NCI-H1930 (cell line): ENCODE measurements around the gene GALK1.
"Not testable (repeated sequence)": the region's sequence is repeated elsewhere in the genome, so short reads cannot be mapped to it uniquely, and the experiment has no call there.

Source experiments
- DNase-seq, 2 experiments: peaks; one replicate each; lab custom pipeline; 2025; lab: John Stamatoyannopoulos, UW

GALK1 gene

DNA sequence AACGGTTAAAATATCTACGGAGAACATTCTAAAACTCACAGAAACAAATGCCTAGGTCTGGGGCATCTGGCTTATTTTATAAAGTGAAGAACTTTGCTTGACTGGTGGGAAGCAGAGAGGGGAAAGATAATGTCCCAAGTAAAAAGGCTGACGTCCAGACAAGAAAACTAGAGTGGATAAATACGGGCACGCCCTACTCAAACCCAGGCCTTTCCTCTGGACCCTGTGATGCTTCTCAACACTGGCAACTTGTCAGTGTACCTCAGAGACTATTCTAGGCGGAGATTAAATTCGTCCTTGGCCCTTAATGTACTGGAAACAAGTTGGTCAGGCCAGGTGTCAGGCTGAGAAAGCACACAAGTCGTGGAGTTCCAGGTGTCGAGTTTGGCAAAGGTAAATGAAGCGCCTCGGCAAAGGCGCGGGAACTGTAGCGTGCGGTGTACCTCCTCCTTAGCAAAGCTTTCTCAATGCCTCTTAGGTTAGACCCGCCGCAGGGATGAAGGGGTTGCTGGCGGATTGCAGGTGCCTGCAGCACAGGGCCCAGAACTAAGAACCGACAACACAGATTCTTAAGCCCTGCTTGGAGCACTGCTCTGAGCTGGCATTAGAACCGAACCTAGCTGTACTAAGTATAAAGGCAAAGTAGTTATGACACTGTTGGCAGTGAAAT, 18.9 kb upstream of the GALK1 start:
- peak in 1 of 2 experiments; percentile 70 for DNase-seq

GRCh38 chr17:75783069-75783783, 18.2 kb upstream of the GALK1 start:
- DNase-seq: no peak

GRCh38 chr17:75779987-75780889, 15.2 kb upstream of the GALK1 start:
- no peak for DNase-seq

DNA sequence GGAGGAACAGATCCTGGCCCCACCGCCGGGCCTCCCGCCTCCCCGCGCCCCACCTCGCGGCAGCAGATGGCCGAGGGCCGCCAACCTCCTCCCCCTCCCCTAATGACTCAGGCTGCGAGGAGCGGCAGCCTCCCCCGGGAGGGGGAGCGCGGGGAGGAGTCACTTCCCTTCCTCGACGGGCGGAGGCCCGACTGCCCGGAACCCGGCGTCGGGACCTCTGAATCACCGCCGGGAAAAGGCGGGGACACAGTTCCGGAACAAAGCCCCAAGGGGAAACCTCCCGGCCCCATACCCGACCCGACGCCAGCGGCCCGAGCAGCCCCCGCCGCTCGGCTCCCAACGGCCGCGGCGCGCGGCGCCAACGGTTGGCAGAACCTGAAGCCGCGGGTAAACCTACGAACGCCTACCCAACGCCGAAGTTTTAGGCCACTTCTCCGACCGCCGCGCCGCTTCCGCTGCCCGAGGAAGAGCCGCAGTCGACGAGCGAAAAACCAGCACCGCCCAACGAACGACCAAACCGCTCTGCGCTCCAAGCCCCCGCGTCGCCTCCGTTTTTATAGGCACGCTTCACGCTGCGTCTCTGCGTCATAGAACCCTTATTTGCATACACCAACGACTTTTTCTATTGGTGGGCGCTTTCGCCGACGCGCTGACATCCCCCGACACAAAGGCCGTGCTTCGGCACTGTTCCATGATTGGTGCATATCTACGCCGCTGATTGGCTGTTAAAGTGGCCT, 14.4 kb upstream of the GALK1 start:
- peak; percentile 99 to 100 for DNase-seq

DNA sequence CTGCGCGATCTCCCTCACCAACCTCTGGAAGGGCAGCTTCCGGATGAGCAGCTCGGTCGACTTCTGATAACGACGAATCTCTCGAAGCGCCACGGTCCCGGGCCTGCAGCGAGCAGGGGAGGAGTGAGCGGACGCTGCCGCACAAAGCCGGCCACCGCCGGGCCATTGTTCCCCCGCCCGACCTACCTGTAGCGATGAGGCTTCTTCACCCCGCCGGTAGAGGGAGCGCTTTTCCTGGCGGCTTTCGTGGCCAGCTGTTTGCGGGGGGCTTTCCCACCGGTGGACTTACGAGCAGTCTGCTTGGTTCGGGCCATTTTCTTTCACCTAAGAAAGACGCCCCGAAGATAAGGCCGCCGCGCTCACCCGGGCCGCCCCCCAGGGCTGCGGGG, 13.9 kb upstream of the GALK1 start:
- DNase-seq: peak; percentile 55 to 66

DNA sequence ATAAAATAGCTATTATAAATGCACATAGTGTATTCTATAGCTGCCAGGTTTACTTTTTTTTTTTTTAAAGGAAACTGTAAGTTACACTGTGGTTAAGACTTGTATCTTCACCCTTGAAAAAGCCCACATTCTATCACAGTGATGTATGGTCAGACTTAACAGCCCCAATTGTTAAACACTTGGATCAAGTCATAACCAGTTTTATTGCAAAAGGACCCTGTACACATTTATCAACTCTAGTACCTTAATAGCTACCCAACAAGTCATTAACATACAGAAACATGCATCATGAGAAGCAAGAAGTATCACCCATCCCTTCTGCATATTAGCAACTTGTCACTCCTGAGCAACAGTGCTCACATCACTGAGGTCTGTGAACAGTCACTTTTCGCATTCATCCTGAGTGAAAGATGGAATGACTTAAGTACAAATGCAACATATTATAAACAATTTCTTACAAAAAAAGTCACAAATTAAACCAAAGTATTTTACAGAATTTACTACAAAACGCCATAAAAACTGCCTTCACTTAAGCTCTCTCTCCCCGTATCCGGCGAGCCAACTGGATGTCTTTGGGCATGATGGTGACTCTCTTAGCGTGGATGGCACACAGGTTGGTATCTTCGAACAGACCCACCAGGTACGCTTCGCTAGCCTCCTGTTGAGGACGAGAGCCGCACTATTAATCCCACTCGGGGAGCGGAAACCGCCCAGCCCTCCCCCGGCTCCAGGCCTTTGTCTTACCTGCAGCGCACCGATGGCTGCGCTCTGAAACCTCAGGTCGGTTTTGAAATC, 13.3 kb upstream of the GALK1 start:
- not testable (repeated sequence) for DNase-seq

- DNase-seq: no peak
These were observed 12.4 kb upstream of the GALK1 start for GRCh38 chr17:75777296-75777922.

DNA sequence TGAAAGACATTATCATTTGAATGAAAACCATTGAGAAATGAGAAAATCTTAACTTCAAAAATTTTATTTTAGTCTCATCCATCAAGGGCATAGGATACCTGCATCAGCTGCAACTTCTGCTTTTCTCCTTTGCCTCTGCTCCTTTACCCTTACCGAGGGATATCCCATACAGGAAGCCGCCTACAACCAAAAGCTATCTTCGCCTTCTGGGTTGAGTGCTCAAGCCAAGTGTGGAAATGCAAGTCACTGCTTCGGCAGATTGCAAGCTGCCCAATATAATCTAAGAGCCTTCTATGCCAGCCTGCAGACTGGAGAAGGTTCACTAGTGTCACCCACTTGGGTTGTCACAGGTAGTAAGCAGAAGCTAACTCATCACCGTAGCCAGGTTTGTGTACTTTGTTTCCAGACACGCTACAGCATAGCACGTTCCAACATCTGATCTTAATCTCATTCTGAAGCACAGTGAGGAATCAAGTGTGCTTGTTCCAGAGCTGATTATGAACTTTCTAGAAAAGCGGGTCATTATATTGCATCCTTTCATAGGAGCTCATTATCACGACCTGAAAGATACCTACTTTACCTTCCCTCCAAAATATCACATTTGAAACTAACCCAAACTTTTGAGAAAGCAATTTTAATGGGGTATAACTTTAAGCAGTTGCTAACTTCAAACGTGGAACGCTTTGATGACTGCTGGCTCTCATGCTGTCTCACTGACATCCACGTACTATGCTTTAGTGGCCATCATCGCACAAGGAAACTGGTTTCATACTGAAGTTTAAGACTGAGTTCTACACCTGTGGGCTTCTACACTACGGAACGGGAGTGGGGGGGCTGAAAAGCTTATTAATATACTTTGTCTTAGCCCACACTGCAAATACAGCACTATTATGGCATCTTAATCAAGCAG, 11.6 kb upstream of the GALK1 start:
- DNase-seq: no peak

GRCh38 chr17:75774991-75775668, 10.1 kb upstream of the GALK1 start:
- no peak for DNase-seq

DNA sequence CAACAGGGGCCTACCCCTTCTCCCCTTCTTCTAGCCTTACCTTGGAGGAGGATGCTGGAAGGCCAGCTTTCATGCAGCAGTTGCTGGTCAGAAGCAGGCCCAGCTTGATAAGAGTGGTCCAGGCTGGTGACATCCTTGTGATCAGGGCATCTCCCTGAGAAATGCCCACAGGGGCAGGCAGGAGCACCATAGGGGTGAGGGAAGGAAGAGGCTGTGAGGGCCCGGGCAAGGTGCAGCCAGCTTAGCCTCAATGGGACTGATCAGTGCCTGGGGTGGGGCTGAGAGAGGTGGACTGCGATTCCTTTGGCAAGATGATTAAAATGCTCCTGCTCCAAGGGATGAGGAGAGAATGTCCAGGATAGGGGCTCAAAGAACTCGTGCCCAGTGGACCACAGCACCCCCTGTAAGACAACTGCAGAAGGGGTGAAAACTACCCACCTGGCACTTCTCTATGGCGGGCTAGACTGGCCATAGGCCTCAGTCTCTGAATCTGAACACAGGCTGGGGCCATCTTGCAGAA, 9.5 kb upstream of the GALK1 start:
- DNase-seq: no peak

DNA sequence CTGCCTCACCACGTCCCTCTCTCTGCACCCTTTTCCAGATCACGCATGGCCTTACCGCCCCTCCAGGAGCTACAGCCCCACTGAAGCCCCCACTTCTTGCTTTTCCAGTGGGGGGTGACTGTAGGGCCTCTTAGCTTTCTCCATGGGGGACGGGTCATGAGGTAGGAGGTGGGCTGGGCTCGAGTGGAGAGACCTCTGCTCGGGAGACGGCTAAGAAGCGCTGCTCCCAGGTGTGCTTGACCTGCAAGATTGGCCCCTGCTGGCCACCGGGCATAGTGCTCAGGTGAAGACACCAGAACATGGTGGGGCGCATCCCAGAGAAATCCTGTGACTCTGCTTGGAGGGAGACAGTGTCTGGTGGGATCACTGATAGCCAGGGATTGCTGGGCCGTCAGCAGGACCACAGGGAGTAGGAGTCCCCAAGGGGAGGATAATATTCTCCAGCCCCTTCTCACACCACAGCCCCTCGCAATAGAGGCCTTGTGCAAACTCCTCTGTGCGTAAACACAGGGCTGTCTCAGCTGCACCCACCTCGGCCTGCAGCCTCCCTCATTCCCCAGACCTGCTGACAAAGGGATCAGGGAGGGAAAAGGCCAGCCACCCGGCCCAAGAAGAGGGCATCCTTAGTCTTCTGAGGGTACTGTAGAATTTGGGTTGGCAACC, 8.9 kb upstream of the GALK1 start:
- DNase-seq: no peak

- DNase-seq: no peak
These were observed 8.3 kb upstream of the GALK1 start for GRCh38 chr17:75773121-75773807.

DNA sequence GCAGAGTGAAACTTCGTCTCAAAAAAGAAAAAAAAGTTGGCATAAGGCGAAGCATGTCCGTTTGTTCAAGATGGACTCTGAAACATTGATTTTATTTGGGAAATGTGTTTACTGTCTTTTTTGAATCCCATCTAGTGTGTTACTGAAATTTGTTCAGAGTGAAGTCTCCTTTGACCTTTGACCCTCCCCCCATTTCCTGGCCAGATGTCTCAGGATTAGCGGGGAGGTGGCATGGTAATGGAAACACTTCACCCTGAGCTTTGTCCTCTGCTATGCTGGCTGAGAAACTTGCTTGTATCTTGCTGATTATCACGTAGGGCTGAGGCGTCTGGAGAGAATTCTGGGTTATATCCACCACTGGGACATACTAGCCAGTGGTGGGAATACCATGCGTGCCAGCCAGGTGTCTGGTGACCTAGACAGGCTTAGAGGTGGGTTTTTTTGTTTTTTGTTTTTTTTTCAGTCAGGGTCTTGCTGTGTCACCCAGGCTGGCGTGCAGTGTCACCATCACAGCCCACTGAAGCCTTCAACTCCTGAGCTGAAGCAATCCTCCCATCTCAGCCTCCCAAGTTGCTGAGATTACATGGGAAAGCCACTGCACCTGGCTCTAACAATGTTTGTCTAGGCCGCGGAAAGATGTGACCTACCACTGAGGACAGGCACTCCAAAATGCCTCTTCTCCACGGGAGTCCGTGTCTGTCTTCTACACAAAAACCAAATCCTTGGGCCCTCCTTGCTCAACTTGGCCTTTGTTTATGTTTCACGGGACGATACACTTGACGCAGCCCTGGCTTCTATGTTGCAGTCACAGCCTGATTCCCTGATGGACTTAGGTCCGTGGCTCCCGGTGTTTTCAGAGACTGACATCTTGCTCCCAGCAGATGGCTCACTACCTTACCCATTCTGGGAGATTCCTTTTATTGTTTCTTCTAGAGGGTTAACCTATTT, 6.6 kb upstream of the GALK1 start:
- no peak for DNase-seq

DNA sequence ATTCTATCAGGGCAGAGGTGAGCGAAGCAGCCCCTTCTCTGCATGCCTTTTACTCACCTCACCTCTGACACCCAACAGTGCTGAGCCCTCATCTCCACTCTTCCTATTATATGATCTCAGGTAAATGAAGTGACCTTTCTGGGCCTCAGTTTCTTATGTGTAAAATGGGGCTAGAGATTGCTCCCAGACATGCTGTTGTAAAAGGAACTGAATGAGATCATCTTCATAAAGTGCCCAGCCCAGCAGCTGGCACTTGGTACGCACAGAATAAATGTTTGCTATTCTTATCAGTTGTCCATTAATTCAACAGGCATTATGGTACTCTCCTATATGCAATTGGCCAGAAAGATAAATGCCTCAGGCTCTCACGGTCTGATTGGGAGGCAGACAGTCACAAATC, 4.5 kb upstream of the GALK1 start:
- no peak for DNase-seq

GRCh38 chr17:75767881-75768280, 2.9 kb upstream of the GALK1 start:
- no peak for DNase-seq

GRCh38 chr17:75765981-75766380, 989 bp upstream of the GALK1 start:
- DNase-seq: no peak

DNA sequence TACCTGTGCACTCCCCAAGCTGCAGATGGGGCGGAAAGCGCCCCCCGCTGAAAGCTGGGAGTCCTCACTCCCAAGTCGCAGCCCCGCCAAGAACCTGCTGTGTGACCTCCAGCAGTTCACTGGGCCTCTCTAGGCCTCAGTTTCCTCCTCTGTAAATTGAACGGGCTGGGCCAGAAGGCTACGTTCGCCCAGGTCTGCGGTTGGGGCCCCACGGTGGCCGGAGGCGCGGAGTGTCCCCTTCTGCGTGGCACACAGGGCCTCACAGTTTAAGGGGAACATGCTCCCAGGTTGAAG, 628 bp downstream of the GALK1 start:
- DNase-seq: no peak
